Spinal cord (tissue), 10 donors: Measurements from ENCODE around the gene S100A4. TPM values are rescaled to one million over a fixed set of nuclear protein-coding genes. Genes with fewer than 3 reads are reported as not detected.

Experiments
- DNase-seq, 6 donors: peaks; one replicate each; pipeline versions ENCODE4 v3.0.0 to v3.0.0-alpha.2; 2013 to 2015; ENCODE audit warnings: low spot score in 6 of 6, low read depth in 4 of 6
- H3K27ac ChIP-seq: one replicate; pipeline ENCODE4 v1.5.1; 2013; ENCODE audit warnings: low read depth, low read length, control low read depth
- H3K27me3 ChIP-seq: one replicate; pipeline ENCODE4 v1.6.1; 2013; ENCODE audit warnings: low read length; ENCODE audit not compliant: control insufficient read depth, insufficient read depth
- H3K36me3 ChIP-seq: one replicate; pipeline ENCODE4 v1.6.1; 2013; ENCODE audit warnings: low read length; ENCODE audit not compliant: control insufficient read depth, insufficient read depth
- H3K4me1 ChIP-seq: one replicate; pipeline ENCODE4 v1.6.1; 2013; ENCODE audit warnings: low read length; ENCODE audit not compliant: control insufficient read depth, insufficient read depth
- H3K4me3 ChIP-seq: one replicate; pipeline ENCODE4 v1.5.1; 2013; ENCODE audit warnings: low read depth, low read length, control low read depth
- H3K9me3 ChIP-seq: one replicate; pipeline ENCODE4 v1.6.1; 2013; ENCODE audit warnings: low read length; ENCODE audit not compliant: control insufficient read depth, insufficient read depth
- WGBS: methylation state at CpG from one replicate; pipeline ENCODE4 v1.1.5; 2013; ENCODE audit warnings: missing lambda C conversion rate; ENCODE audit not compliant: insufficient coverage; 5-methylcytosine and 5-hydroxymethylcytosine counted together
- polyA plus RNA-seq, 2 donors: library from polyadenylated mRNA; unstranded; fragments of 120-200 nt; gene quantifications; one replicate each; pipeline ENCODE4 v1.2.1, GENCODE V29; 2013; ENCODE audit not compliant: insufficient read length in 2 of 2
- total RNA-seq, 2 donors: library from RNA; depleted of rRNA in 1 of 2; stranded (reverse); fragments of 120-200 nt in 1 of 2; fragments of >200 nt in 1 of 2; gene quantifications; one replicate each; pipeline versions ENCODE4 v1.2.3 to v1.2.4, GENCODE V29; 2013 to 2014
- donor health status: healthy.

S100A4 gene
- total and polyA plus RNA-seq, 4 donors: 6.0 to 38.2 (median 19.5) TPM

- Histone ChIP-seq H3K36me3 (no peaks in the 10 kb centered on the region), H3K27ac (no peak overlapping the region), H3K27me3 (no peaks in the 10 kb centered on the region), H3K9me3 (no peaks in the 10 kb centered on the region), H3K4me3 (no peak overlapping the region), H3K4me1 (peaks cover 3% of the 10 kb centered on the region)
- 80% methylated on average over 7 of the region's 7 CpGs for WGBS
- no peak for DNase-seq
Observed at GRCh38 chr1:153513666-153514065, 31.9 kb downstream of the S100A4 start.

GRCh38 chr1:153513023-153513422, 32.6 kb downstream of the S100A4 start:
- Histone ChIP-seq H3K4me1 (peaks cover 3% of the 10 kb centered on the region), H3K36me3 (no peaks in the 10 kb centered on the region), H3K27me3 (no peaks in the 10 kb centered on the region), H3K27ac (no peak overlapping the region), H3K4me3 (no peak overlapping the region), H3K9me3 (no peaks in the 10 kb centered on the region)
- DNase-seq: no peak
- WGBS: 44% methylated on average over 1 of the region's 3 CpGs

GRCh38 chr1:153510984-153511410, 34.6 kb downstream of the S100A4 start:
- WGBS: 2% methylated on average over 7 of the region's 7 CpGs
- H3K27me3 ChIP-seq: no peaks in the 10 kb centered on the region
- no peak overlapping the region for H3K4me3 ChIP-seq
- H3K9me3 ChIP-seq: no peaks in the 10 kb centered on the region
- peaks cover 10% of the 10 kb centered on the region for H3K4me1 ChIP-seq
- no peaks in the 10 kb centered on the region for H3K36me3 ChIP-seq
- DNase-seq: peak in 3 of 6 donors; percentile 48 to 83 (median 82)
- H3K27ac ChIP-seq: no peak overlapping the region

GRCh38 chr1:153509729-153510354, 35.8 kb downstream of the S100A4 start:
- Histone ChIP-seq H3K27me3 (no peaks in the 10 kb centered on the region), H3K27ac (no peak overlapping the region), H3K4me3 (no peak overlapping the region), H3K4me1 (peaks cover 10% of the 10 kb centered on the region), H3K36me3 (no peaks in the 10 kb centered on the region), H3K9me3 (no peaks in the 10 kb centered on the region)
- no CpG with 5 or more reads among the region's 4 CpGs for WGBS
- peak in 1 of 6 donors; percentile 27 for DNase-seq

GRCh38 chr1:153509036-153509435, 36.6 kb downstream of the S100A4 start:
- Histone ChIP-seq H3K27ac (no peak overlapping the region), H3K4me3 (no peak overlapping the region), H3K36me3 (no peaks in the 10 kb centered on the region), H3K9me3 (no peaks in the 10 kb centered on the region), H3K4me1 (peaks cover 10% of the 10 kb centered on the region), H3K27me3 (no peaks in the 10 kb centered on the region)
- no peak for DNase-seq
- 94% methylated on average over 3 of the region's 3 CpGs for WGBS

- Histone ChIP-seq H3K9me3 (no peaks in the 10 kb centered on the region), H3K4me1 (peaks cover 10% of the 10 kb centered on the region), H3K27me3 (no peaks in the 10 kb centered on the region), H3K36me3 (no peaks in the 10 kb centered on the region), H3K4me3 (no peak overlapping the region), H3K27ac (no peak overlapping the region)
- no peak for DNase-seq
- WGBS: 84% methylated on average over 4 of the region's 11 CpGs
Observed at GRCh38 chr1:153507926-153508583, 37.6 kb downstream of the S100A4 start.

GRCh38 chr1:153506831-153507413, 38.7 kb downstream of the S100A4 start:
- peak in 1 of 6 donors; percentile 55 for DNase-seq
- no peaks in the 10 kb centered on the region for H3K27me3 ChIP-seq
- peaks cover 10% of the 10 kb centered on the region for H3K4me1 ChIP-seq
- no peak overlapping the region for H3K4me3 ChIP-seq
- H3K36me3 ChIP-seq: no peaks in the 10 kb centered on the region
- H3K27ac ChIP-seq: peak overlapping the region; percentile 47
- 76% methylated on average over 5 of the region's 7 CpGs for WGBS
- no peaks in the 10 kb centered on the region for H3K9me3 ChIP-seq

- Histone ChIP-seq H3K27me3 (no peaks in the 10 kb centered on the region), H3K36me3 (no peaks in the 10 kb centered on the region), H3K4me1 (peaks cover 10% of the 10 kb centered on the region), H3K9me3 (no peaks in the 10 kb centered on the region), H3K4me3 (no peak overlapping the region), H3K27ac (peak overlapping the region; percentile 47)
- 96% methylated on average over 5 of the region's 5 CpGs for WGBS
- DNase-seq: no peak
Observed at GRCh38 chr1:153506386-153506785, 39.2 kb downstream of the S100A4 start.

- 83% methylated on average over 1 of the region's 1 CpG for WGBS
- no peak overlapping the region for H3K27ac ChIP-seq
Observed at GRCh38 chr1:153505576-153505975, 40.0 kb downstream of the S100A4 start.

GRCh38 chr1:153503766-153504165, 41.8 kb downstream of the S100A4 start:
- H3K36me3 ChIP-seq: no peaks in the 10 kb centered on the region
- H3K9me3 ChIP-seq: no peaks in the 10 kb centered on the region
- peaks cover 7% of the 10 kb centered on the region for H3K4me1 ChIP-seq
- no peaks in the 10 kb centered on the region for H3K27me3 ChIP-seq
- WGBS: 100% methylated on average over 1 of the region's 3 CpGs
- H3K27ac ChIP-seq: no peak overlapping the region
- DNase-seq: no peak
- H3K4me3 ChIP-seq: no peak overlapping the region

More at GRCh38 chr1:153505576-153505975, 40.0 kb downstream of the S100A4 start:
- peaks cover 7% of the 10 kb centered on the region for H3K4me1 ChIP-seq
- DNase-seq: no peak
- H3K36me3 ChIP-seq: no peaks in the 10 kb centered on the region
- H3K27me3 ChIP-seq: no peaks in the 10 kb centered on the region
- H3K4me3 ChIP-seq: no peak overlapping the region
- no peaks in the 10 kb centered on the region for H3K9me3 ChIP-seq
